Heart left ventricle (tissue), 16 donors: Measurements from ENCODE around the gene CYP2R1. TPM values are rescaled to one million over a fixed set of nuclear protein-coding genes. Genes with fewer than 3 reads are reported as not detected.

ENCODE experiments used
- ATAC-seq, 4 donors: fragments of 200-7000 bp; cut with Tn5 transposase; one replicate each; pipeline ENCODE4 v1.9.1; 2020 to 2022; ENCODE audit warnings: moderate library complexity in 4 of 4, mild to moderate bottlenecking in 3 of 4, moderate number of reproducible peaks in 1 of 4
- DNase-seq, 5 donors: peaks; one replicate each; pipeline ENCODE4 v3.0.0-alpha.2; 2020
- H3K27ac ChIP-seq, 12 donors: fragments of 200-600 bp; sonication (generic) in 4 of 12; one replicate each; pipeline versions ENCODE4 v1.5.0 to v1.8.0; 2016 to 2022; ENCODE audit warnings: mild to moderate bottlenecking in 2 of 12
- H3K27me3 ChIP-seq, 9 donors: fragments of 200-600 bp; sonication (generic) in 2 of 9; one replicate each; pipeline versions ENCODE4 v1.5.1 to v1.8.0; 2016 to 2022; ENCODE audit warnings: mild to moderate bottlenecking in 3 of 9
- H3K36me3 ChIP-seq, 9 donors: fragments of 200-600 bp; sonication (generic) in 2 of 9; one replicate each; pipeline versions ENCODE4 v1.5.0 to v1.8.0; 2018 to 2022; ENCODE audit warnings: mild to moderate bottlenecking in 2 of 9
- H3K4me1 ChIP-seq, 12 donors: fragments of 200-600 bp; sonication (generic) in 4 of 12; one replicate each; pipeline versions ENCODE4 v1.5.0 to v1.8.0; 2016 to 2022; ENCODE audit warnings: mild to moderate bottlenecking in 3 of 12
- H3K4me3 ChIP-seq, 12 donors: fragments of 200-600 bp; sonication (generic) in 4 of 12; one replicate each; pipeline versions ENCODE4 v1.5.0 to v1.8.0; 2017 to 2022; ENCODE audit warnings: mild to moderate bottlenecking in 9 of 12, moderate library complexity in 4 of 12
- H3K9me3 ChIP-seq, 12 donors: fragments of 200-600 bp; sonication (generic) in 4 of 12; one replicate each; pipeline versions ENCODE4 v1.5.0 to v1.8.0; 2016 to 2022; ENCODE audit warnings: mild to moderate bottlenecking in 1 of 12
- CTCF ChIP-seq, 12 donors: fragments of 200-600 bp; sonication (generic) in 4 of 12; IDR thresholded peaks; one replicate each; pipeline versions ENCODE4 v1.5.0 to v1.8.0; 2018 to 2022; ENCODE audit warnings: antibody characterized with exemption in 12 of 12, mild to moderate bottlenecking in 5 of 12
- POLR2A ChIP-seq, 2 donors: fragments of 450-650 bp; IDR thresholded peaks; one replicate each; pipeline ENCODE4 v1.6.1; 2017; ENCODE audit warnings: antibody characterized with exemption in 2 of 2, mild to moderate bottlenecking in 2 of 2, moderate library complexity in 2 of 2
- WGBS, 4 donors: extraction: QIAGEN DNeasy Blood & Tissue Kit in 2 of 4; methylation state at CpG; one replicate each; pipeline versions ENCODE4 v1.1.5 to v1.1.7; 2013 to 2018; 5-methylcytosine and 5-hydroxymethylcytosine counted together
- intact Hi-C, 10 donors: fragments of 100-400 bp; cut with DNase I; formaldehyde crosslinking; loops; one replicate each; pipeline versions ENCODE4 v1.11.1 to v1.14.2; 2022
- polyA plus RNA-seq, 2 donors: library from polyadenylated mRNA; stranded (reverse); fragments of 200-250 nt; gene quantifications; one replicate each; pipeline ENCODE4 v1.2.3, GENCODE V29; 2013
- total RNA-seq, 9 donors: library from RNA; depleted of rRNA in 2 of 9; stranded (reverse); fragments of >200 nt in 2 of 9; fragmentation: NEBNext Ultra II Directional in 3 of 9; extraction: Animal tissue kit (Norgen Biotek cat#: 25700) in 3 of 9; gene quantifications; one replicate each; pipeline versions ENCODE4 v1.1.0 to v1.2.4, GENCODE V29; 2016 to 2023
- donor health status: ischemic (EF 13 %, LVEDD 7.1; RV severe dilation, severe dysfunction).
- donor health status: healthy with polysubstance abuse.
- donor health status: DM: no; HTN: yes; CAD: no.
- donor health status: DM: no; HTN: no; CAD: no.
- donor health status: ischemic (EF 25% LVEDD 6.9; RV normal size, moderate dysfunction).
- donor health status: ischemic (EF 25% LVEDD 5.7; RV mildly dilated, moderate dysfunction).
- donor health status: healthy.
- donor health status: DM: yes; HTN: yes; CAD: no.
- donor health status: ischemic (EF 35%, LVEDD 5.7; RV mildly dilated, moderate dysfunction).
- donor health status: nonischemic (EF 11% LVEDD 7.7; RV severe dilation, severe dysfunction).
- donor health status: DM: yes; HTN: yes; CAD: no.
- donor health status: PGD.
- donor health status: ischemic (EF 29% LVEDD 5.4; RV normal size, mild dysfunction).
- donor health status: nonischemic (EF 23%, LVEDD 6.1; RV moderate dilation, normal function).

CYP2R1 gene
- total and polyA plus RNA-seq, 11 donors = 4.4 to 13.7 (median 7.6) TPM

GRCh38 chr11:14902650-14903350 lies 10.8 kb upstream of the CYP2R1 start:
- no peak overlapping the region for H3K4me3 ChIP-seq
- ATAC-seq (no peak), DNase-seq (no peak)
- WGBS, 4 donors = 40 to 43% (median 41%) methylated on average over 1 of the region's 1 CpG
- H3K4me1 ChIP-seq = peaks cover 0 to 20% (median 8%) of the 10 kb centered on the region in 12 donors
- intact Hi-C loops = loop anchor here in 3 of 10 donors (10.0 kb wide), 3 partner anchors 108 to 598 kb away; partner anchors contain the start of gene PDE3B (in 2 of the 3)
- TF ChIP-seq CTCF (IDR thresholded peaks at IDR 0.05) (no peak), POLR2A (IDR thresholded peaks at IDR 0.05) (no peak)
- H3K27me3 ChIP-seq = no peaks in the 10 kb centered on the region
- H3K9me3 ChIP-seq = no peaks in the 10 kb centered on the region
- no peaks in the 10 kb centered on the region for H3K36me3 ChIP-seq
- H3K27ac ChIP-seq = no peak overlapping the region

GRCh38 chr11:14898906-14899305 lies 6.9 kb upstream of the CYP2R1 start:
- 78 to 88% (median 87%) methylated on average over 2 of the region's 2 CpGs for WGBS, 4 donors
- no peak for TF ChIP-seq POLR2A (IDR thresholded peaks at IDR 0.05)
- no peak for TF ChIP-seq CTCF (IDR thresholded peaks at IDR 0.05)

GRCh38 chr11:14898355-14898754 lies 6.3 kb upstream of the CYP2R1 start:
- intact Hi-C loops = loop anchor here in 4 of 10 donors (10.0 kb wide), 1 partner anchor 254 kb away; the partner anchor contains the start of gene PDE3B (in 4 of the 4)

More at GRCh38 chr11:14898906-14899305, 6.9 kb upstream of the CYP2R1 start:
- Histone ChIP-seq H3K4me3 (no peak overlapping the region), H3K9me3 (no peaks in the 10 kb centered on the region), H3K4me1 (peaks cover 0 to under 1% (median 0%) of the 10 kb centered on the region in 12 donors), H3K27ac (no peak overlapping the region), H3K27me3 (no peaks in the 10 kb centered on the region), H3K36me3 (no peaks in the 10 kb centered on the region)
- ATAC-seq (no peak), DNase-seq (no peak)
- intact Hi-C loops = loop anchor here in 4 of 10 donors (10.0 kb wide), 1 partner anchor 254 kb away; the partner anchor contains the start of gene PDE3B (in 4 of the 4)

More at GRCh38 chr11:14898355-14898754, 6.3 kb upstream of the CYP2R1 start:
- Histone ChIP-seq H3K27ac (no peak overlapping the region), H3K27me3 (no peaks in the 10 kb centered on the region), H3K4me1 (no peaks in the 10 kb centered on the region), H3K36me3 (no peaks in the 10 kb centered on the region), H3K9me3 (no peaks in the 10 kb centered on the region), H3K4me3 (no peak overlapping the region)
- ATAC-seq (no peak), DNase-seq (no peak)
- no peak for TF ChIP-seq CTCF (IDR thresholded peaks at IDR 0.05)
- TF ChIP-seq POLR2A (IDR thresholded peaks at IDR 0.05) = no peak
- 80 to 94% (median 91%) methylated on average over 3 of the region's 3 CpGs for WGBS, 4 donors
